K562 (cell line): ENCODE results near the gene EFCAB5. TPM values are rescaled to one million over a fixed set of nuclear protein-coding genes. Genes with fewer than 3 reads are reported as not detected.

ENCODE experiments used
- ATAC-seq: fragments of 200-7000 bp; cut with Tn5 transposase; 3 replicates; pipeline ENCODE4 v1.9.1; 2020; ENCODE audit warnings: moderate library complexity
- BruUV-seq: library from RNA; stranded (reverse); fragments of 400-500 nt; replicated peaks from 2 replicates; lab custom pipeline; 2021; lab: Mats Ljungman, UMichigan
- CTCF ChIA-PET: fragments of 300-600 bp; formaldehyde crosslinking; extraction: SDS; loops from one replicate; lab custom pipeline; 2021; ENCODE audit warnings: low intra/inter-chr PET ratio; lab: Yijun Ruan, JAX
- POLR2A ChIA-PET: fragments of 300-600, 350-650 bp; sonication (Branson Sonifier 250); formaldehyde crosslinking; extraction: SDS; loops from one replicate; lab custom pipeline; 2021; ENCODE audit warnings: antibody characterized with exemption, inconsistent platforms; lab: Yijun Ruan, JAX
- DNase-seq, 4 experiments: peaks; one replicate each; pipeline versions ENCODE4 v3.0.0 to v3.0.0-alpha.2; 2011 to 2018; ENCODE audit warnings: low spot score in 3 of 4, mixed read lengths in 3 of 4; ENCODE audit errors: extremely low read depth in 1 of 4
- FAIRE-seq: peaks from 2 replicates; lab custom pipeline; 2011; peaks lifted over from hg19 to GRCh38; lab: Jason Lieb, UNC
- H2AFZ ChIP-seq: 2 replicates; pipeline ENCODE4 v1.6.0; 2011; ENCODE audit warnings: low read depth, low read length, control low read depth, inconsistent platforms
- H3K27ac ChIP-seq: fragments of 200-600 bp; 3 replicates; pipeline ENCODE4 v1.8.0; 2011; ENCODE audit warnings: low read depth, mild to moderate bottlenecking, control low read depth, inconsistent platforms, low read length, moderate library complexity, mixed read lengths; ENCODE audit errors: extremely low read depth
- H3K27me3 ChIP-seq, 2 experiments: fragments of 300-600 bp in 1 of 2; 2 replicates in 1 of 2; 3 replicates in 1 of 2; pipeline versions ENCODE4 v1.6.0 to v1.8.0; 2011; ENCODE audit warnings: inconsistent platforms in 2 of 2, low read length in 2 of 2, mild to moderate bottlenecking in 1 of 2, mixed read lengths in 1 of 2, moderate library complexity in 1 of 2; ENCODE audit not compliant: control insufficient read depth in 2 of 2, insufficient read depth in 2 of 2
- H3K36me3 ChIP-seq: fragments of 300-600 bp; 3 replicates; pipeline ENCODE4 v1.8.0; 2011; ENCODE audit warnings: mild to moderate bottlenecking, low read length, inconsistent platforms; ENCODE audit not compliant: control insufficient read depth, insufficient read depth
- H3K4me1 ChIP-seq, 2 experiments: fragments of 200-600 bp in 1 of 2; replicated peaks in 1 of 2; 2 replicates in 1 of 2; 3 replicates in 1 of 2; pipeline versions ENCODE4 v1.5.1 to v1.8.0; 2011; ENCODE audit warnings: inconsistent platforms in 2 of 2, low read length in 2 of 2, mild to moderate bottlenecking in 1 of 2, mixed read lengths in 1 of 2, moderate library complexity in 1 of 2; ENCODE audit not compliant: control insufficient read depth in 2 of 2, insufficient read depth in 2 of 2
- H3K4me2 ChIP-seq: 2 replicates; pipeline ENCODE4 v1.6.1; 2011; ENCODE audit warnings: low read length, control low read depth, inconsistent platforms, mixed read lengths; ENCODE audit not compliant: insufficient read depth
- H3K4me3 ChIP-seq: fragments of 200-600 bp; sonication (generic), shearing (Covaris generic); 2 replicates; pipeline ENCODE4 v1.5.1; 2016; ENCODE audit warnings: control low read depth, inconsistent platforms
- H3K79me2 ChIP-seq: fragments of 200-600 bp; 3 replicates; pipeline ENCODE4 v1.8.0; 2011; ENCODE audit warnings: low read length, inconsistent platforms; ENCODE audit not compliant: control insufficient read depth, insufficient read depth
- H3K9ac ChIP-seq, 2 experiments: 2 replicates each; pipeline versions ENCODE4 v1.6.0 to v1.6.1; 2011; ENCODE audit warnings: low read depth in 2 of 2, low read length in 2 of 2, control low read depth in 1 of 2, inconsistent platforms in 1 of 2, mild to moderate bottlenecking in 1 of 2, mixed read lengths in 1 of 2; ENCODE audit not compliant: insufficient read depth in 1 of 2
- H3K9me1 ChIP-seq: one replicate; pipeline ENCODE4 v1.6.0; 2011; ENCODE audit warnings: inconsistent platforms, mild to moderate bottlenecking, low read length, moderate library complexity; ENCODE audit not compliant: control insufficient read depth, insufficient read depth
- H3K9me3 ChIP-seq: replicated peaks from 2 replicates; pipeline ENCODE4 v1.5.1; 2011; ENCODE audit warnings: low read depth, low read length, inconsistent platforms; ENCODE audit not compliant: control insufficient read depth, insufficient read depth
- H4K20me1 ChIP-seq: replicated peaks from 2 replicates; pipeline ENCODE4 v1.6.1; 2011; ENCODE audit warnings: low read length, inconsistent platforms, mixed read lengths; ENCODE audit not compliant: control insufficient read depth, insufficient read depth
- ATF6 ChIP-seq: sonication (generic); formaldehyde crosslinking; IDR thresholded peaks from 2 replicates; pipeline ENCODE4 v1.4.0; 2020; ENCODE audit warnings: mild to moderate bottlenecking, missing genetic modification reagents
- C11orf30 ChIP-seq: fragments of 450-650 bp; IDR thresholded peaks from 2 replicates; pipeline ENCODE4 v1.6.1; 2016; ENCODE audit warnings: low read depth, mild to moderate bottlenecking
- DPF2 ChIP-seq: fragments of 450-650 bp; IDR thresholded peaks from 2 replicates; pipeline ENCODE4 v1.6.1; 2016
- FOSL1 ChIP-seq: fragments of 200-800 bp; sonication (Bioruptor generic); conservative IDR thresholded peaks from 2 replicates; pipeline ENCODE4 v1.6.1; 2016; ENCODE audit warnings: missing genetic modification characterization, missing compliant biosample characterization
- GABPA ChIP-seq: fragments of 200-800 bp; sonication (Bioruptor generic); conservative IDR thresholded peaks from 2 replicates; pipeline ENCODE4 v1.6.1; 2016; ENCODE audit warnings: low read depth, missing genetic modification characterization, missing compliant biosample characterization
- HNRNPL ChIP-seq: fragments of 200-400 bp; formaldehyde crosslinking; IDR thresholded peaks from 2 replicates; pipeline ENCODE4 v1.6.1; 2017; ENCODE audit warnings: low read depth, mild to moderate bottlenecking, low read length
- MAFF ChIP-seq: IDR thresholded peaks from 2 replicates; pipeline ENCODE4 v1.6.1; 2012; ENCODE audit warnings: low read length, improper control_type of control experiment
- MAFK ChIP-seq: IDR thresholded peaks from 2 replicates; pipeline ENCODE4 v1.6.1; 2011; ENCODE audit warnings: low read length, improper control_type of control experiment
- PBX2 ChIP-seq, 2 experiments: IDR thresholded peaks in 1 of 2; conservative IDR thresholded peaks in 1 of 2; 2 replicates each; pipeline ENCODE4 v1.6.1; 2016; ENCODE audit warnings: low read depth in 2 of 2, mild to moderate bottlenecking in 1 of 2, missing compliant biosample characterization in 1 of 2, missing genetic modification characterization in 1 of 2, moderate library complexity in 1 of 2
- SMARCA4 ChIP-seq: fragments of 450-650 bp; IDR thresholded peaks from 2 replicates; pipeline ENCODE4 v1.6.1; 2016
- SMARCE1 ChIP-seq: fragments of 450-650 bp; IDR thresholded peaks from 2 replicates; pipeline ENCODE4 v1.7.1; 2016; ENCODE audit warnings: mild to moderate bottlenecking
- ZNF277 ChIP-seq: fragments of 250-450 bp; sonication (Bioruptor Pico); IDR thresholded peaks from 2 replicates; pipeline ENCODE4 v1.8.0; 2022; ENCODE audit warnings: inconsistent platforms, mild to moderate bottlenecking, moderate library complexity, borderline replicate concordance
- ZNF316 ChIP-seq: fragments of 450-650 bp; IDR thresholded peaks from 2 replicates; pipeline ENCODE4 v1.6.1; 2016
- ZNF75A ChIP-seq: fragments of 450-650 bp; formaldehyde crosslinking; IDR thresholded peaks from 2 replicates; pipeline ENCODE4 v1.4.0; 2020; ENCODE audit warnings: mild to moderate bottlenecking
- WGBS: fragments of 100-300 bp; shearing (Covaris generic); methylation state at CpG from one replicate; pipeline ENCODE4 v1.1.6; 2016; ENCODE audit warnings: low coverage, mixed read lengths; ENCODE audit not compliant: insufficient coverage; ENCODE audit errors: missing lambda C conversion rate; 5-methylcytosine and 5-hydroxymethylcytosine counted together
- in situ Hi-C: fragments of 300-500 bp; cut with MboI; formaldehyde crosslinking; loops from 4 replicates; pipeline ENCODE4 v1.15.0; 2018; ENCODE audit warnings: inconsistent platforms, mixed read lengths
- intact Hi-C: fragments of 100-400 bp; cut with micrococcal nuclease; formaldehyde crosslinking; loops from 2 replicates; pipeline ENCODE4 v1.14.2; 2022
- polyA plus RNA-seq, 8 experiments: library from polyadenylated mRNA; depleted of rRNA in 4 of 8; stranded (reverse) in 5 of 8; unstranded in 3 of 8; fragments of >200 nt; fragmentation: Nextera tagmentation in 2 of 8; fragmentation: Illumina TruSeq in 1 of 8; extraction: Ambion mirVana in 2 of 8; extraction: Trizol in 1 of 8; gene quantifications; 2 replicates each; pipeline versions ENCODE4 v1.2.1 to v1.2.3, GENCODE V29; 2011 to 2014; ENCODE audit warnings: inconsistent platforms in 1 of 8, missing spikeins in 1 of 8
- total RNA-seq, 7 experiments: library from RNA; depleted of rRNA in 6 of 7; stranded (reverse); fragments of >200 nt in 6 of 7; fragmentation: Illumina TruSeq in 2 of 7; extraction: Trizol in 2 of 7; gene quantifications; 2 replicates each; pipeline versions ENCODE4 v1.2.1 to v1.2.3, GENCODE V29; 2011 to 2021; ENCODE audit warnings: low replicate concordance in 1 of 7
- TF ChIP-seq, protein P1 (sequence below), 2 experiments: fragments of 450-650 bp in 1 of 2; sonication (generic) in 1 of 2; formaldehyde crosslinking in 1 of 2; IDR thresholded peaks in 1 of 2; conservative IDR thresholded peaks in 1 of 2; 2 replicates each; pipeline versions ENCODE4 v1.6.1 to v1.8.1; 2016 to 2023; ENCODE audit warnings: mild to moderate bottlenecking in 2 of 2, moderate library complexity in 2 of 2, inconsistent platforms in 1 of 2, missing genetic modification reagents in 1 of 2

Gene EFCAB5
- total and polyA plus RNA-seq, 9 of the 15 experiments (the other 6 are each of a cell fraction or from before 2014, with no cell fraction given): 0.06 to 0.11 TPM; not detected in 7

GRCh38 chr17:30005709-30006320 lies 64.4 kb downstream of the EFCAB5 start:
- ATAC-seq (peak; percentile 57; the same call in 2 of the 3 replicates), FAIRE-seq (peak; percentile 64), DNase-seq (peak in 2 of 4 experiments; percentile 9 to 19)
- Histone ChIP-seq H3K9me1 (no peaks in the 10 kb centered on the region), H3K36me3 (no peaks in the 10 kb centered on the region), H3K4me3 (no peak overlapping the region), H3K4me2 (no peak overlapping the region), H3K79me2 (no peaks in the 10 kb centered on the region), H3K27ac (no peak overlapping the region), H4K20me1 (no peaks in the 10 kb centered on the region), H3K9ac (no peak overlapping the region), H3K9me3 (no peaks in the 10 kb centered on the region), H3K4me1 (no peaks in the 10 kb centered on the region), H2AFZ (no peak overlapping the region), H3K27me3 (no peaks in the 10 kb centered on the region)
- ChIA-PET POLR2A (no interaction called here), CTCF (interaction anchor here (0.5 kb wide), 1 partner anchor 204 kb away, joined by 3 read pairs; no protein-coding TSS in a partner anchor)
- in situ Hi-C loops: no loop called here
- intact Hi-C loops: loop anchor here (10.0 kb wide), 1 partner anchor 371 kb away; no protein-coding TSS in a partner anchor
- BruUV-seq: no TSS peak
- under 1% methylated on average over 8 of the region's 8 CpGs for WGBS
- TF ChIP-seq HNRNPL: no peak
- peak; percentile 60 for TF ChIP-seq FOSL1 (tag)
- no peak for TF ChIP-seq ATF6
- 0 out of 2 replicates have a peak, but pooled peaks have one; percentile 40 for TF ChIP-seq DPF2
- TF ChIP-seq MAFF: peak; percentile 59; the same call in 1 of the 2 replicates
- TF ChIP-seq ZNF75A (CRISPR knock-in tag): no peak
- TF ChIP-seq ZNF316: peak; percentile 91
- TF ChIP-seq GABPA (tag): no peak
- peak; percentile 23; the same call in 1 of the 2 replicates for TF ChIP-seq MAFK
- peak; percentile 40; the same call in 1 of the 2 replicates for TF ChIP-seq SMARCA4
- 0 out of 2 replicates have a peak, but pooled peaks have one; percentile 29 for TF ChIP-seq SMARCE1
- no peak for TF ChIP-seq ZNF277
- TF ChIP-seq, protein P1, sequence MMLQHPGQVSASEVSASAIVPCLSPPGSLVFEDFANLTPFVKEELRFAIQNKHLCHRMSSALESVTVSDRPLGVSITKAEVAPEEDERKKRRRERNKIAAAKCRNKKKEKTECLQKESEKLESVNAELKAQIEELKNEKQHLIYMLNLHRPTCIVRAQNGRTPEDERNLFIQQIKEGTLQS (IDR thresholded peaks at IDR 0.05): peak; percentile 37; the same call in 1 of the 2 replicates
- TF ChIP-seq, protein P1 (CRISPR knock-in tag; conservative IDR thresholded peaks at IDR 0.05): no peak
- TF ChIP-seq C11orf30: peak; percentile 86
- TF ChIP-seq PBX2 (CRISPR knock-in tag; IDR thresholded peaks at IDR 0.05; ENCODE audit: low read depth): no peak
- peak; percentile 75 for TF ChIP-seq PBX2 (tag; conservative IDR thresholded peaks at IDR 0.05; ENCODE audit: low read depth)
